ENCODE data around the gene TPRA1. TPM values are rescaled to one million over a fixed set of nuclear protein-coding genes. Genes with fewer than 3 reads are reported as not detected.
A peak's percentile ranks its signal among the peaks of the same experiment; 100 is the strongest.

The TPRA1 gene
- total and polyA plus RNA-seq, 9 of the 15 experiments (the other 6 are each of a cell fraction or from before 2014, with no cell fraction given) = 0.66 to 21.5 (median 11.1) TPM

- peak; percentile 56; the same call in 1 of the 2 replicates for TF ChIP-seq TFAP4 (CRISPR knock-in tag; IDR thresholded peaks at IDR 0.05; ENCODE audit: borderline replicate concordance)
- no peak for TF ChIP-seq HSF4 (CRISPR knock-in tag; IDR thresholded peaks at IDR 0.05; ENCODE audit: borderline replicate concordance)
- TF ChIP-seq ZNF583 (CRISPR knock-in tag; IDR thresholded peaks at IDR 0.05) = no peak
- peak; percentile 88 for TF ChIP-seq CXXC5 (CRISPR knock-in tag; IDR thresholded peaks at IDR 0.05)
- no peak for TF ChIP-seq NR0B1 (IDR thresholded peaks at IDR 0.05; ENCODE audit: partially characterized antibody)
- no peak for TF ChIP-seq SAFB (IDR thresholded peaks at IDR 0.05; ENCODE audit: borderline replicate concordance, low read depth, low read length)
- peak; percentile 59; the same call in 1 of the 2 replicates for TF ChIP-seq CTBP1 (IDR thresholded peaks at IDR 0.05; ENCODE audit: borderline replicate concordance)
- no peak for TF ChIP-seq SREBF2 (CRISPR knock-in tag; IDR thresholded peaks at IDR 0.05)
- 0 out of 2 replicates have a peak, but pooled peaks have one; percentile 44 for TF ChIP-seq ZNF175 (CRISPR knock-in tag; IDR thresholded peaks at IDR 0.05; ENCODE audit: low read depth)
- no peak for TF ChIP-seq LCOR (CRISPR knock-in tag; IDR thresholded peaks at IDR 0.05)
- no peak for TF ChIP-seq MAFF (IDR thresholded peaks at IDR 0.05; ENCODE audit: low read length)
- TF ChIP-seq GABPB1 (CRISPR knock-in tag; IDR thresholded peaks at IDR 0.05) = 0 out of 2 replicates have a peak, but pooled peaks have one; percentile 28
- TF ChIP-seq TSHZ1 (CRISPR knock-in tag; IDR thresholded peaks at IDR 0.05) = no peak
- TF ChIP-seq ZBTB1 (CRISPR knock-in tag; IDR thresholded peaks at IDR 0.05; ENCODE audit: borderline replicate concordance, low read depth) = no peak
- TF ChIP-seq VEZF1 (CRISPR knock-in tag; IDR thresholded peaks at IDR 0.05) = peak; percentile 92
- peak in 1 of 2 experiments; percentile 76; a peak in 1 of 4 replicates for TF ChIP-seq SIN3A (IDR thresholded peaks at IDR 0.05; ENCODE audit: borderline replicate concordance in 2 of 2, control insufficient read depth in 1 of 2, low read depth in 2 of 2, low read length in 2 of 2)
- TF ChIP-seq MEIS2 (IDR thresholded peaks at IDR 0.05; ENCODE audit: partially characterized antibody) = no peak
- TF ChIP-seq NR3C1 (CRISPR knock-in tag; IDR thresholded peaks at IDR 0.05) = no peak
- TF ChIP-seq ZSCAN32 (CRISPR knock-in tag; IDR thresholded peaks at IDR 0.05) = no peak
- no peak for TF ChIP-seq TAF1 (IDR thresholded peaks at IDR 0.05; ENCODE audit: control insufficient read depth, extremely low read depth, insufficient read depth, low read length, severe bottlenecking)
- TF ChIP-seq ZNF165 (CRISPR knock-in tag; IDR thresholded peaks at IDR 0.05; ENCODE audit: borderline replicate concordance) = no peak
Measured at GRCh38 chr3:127628788-127629466, 38.4 kb upstream of the TPRA1 start, which contains the start of gene PODXL2 (continued).
